ENCODE measurements around the gene MLH1. TPM values are rescaled to one million over a fixed set of nuclear protein-coding genes. Genes with fewer than 3 reads are reported as not detected.
"Not testable (repeated sequence)": the region's sequence is repeated elsewhere in the genome, so short reads cannot be mapped to it uniquely, and the experiment has no call there.

The MLH1 gene
- total and polyA plus RNA-seq, 12 donors = 17.2 to 111 (median 33.3) TPM

GRCh38 chr3:37040231-37040630 lies 46.9 kb downstream of the MLH1 start:
- WGBS, 4 donors = 79 to 92% (median 83%) methylated on average over 1 of the region's 1 CpG
- intact Hi-C loops (cut with DNase I) = no loop called here
- no peak for DNase-seq
- Histone ChIP-seq H3K36me3 (replicated peaks in 1 of 2) (peaks cover 0 to 13% of the 10 kb centered on the region in 2 donors), H3K27me3 (no peaks in the 10 kb centered on the region), H3K27ac (no peak overlapping the region), H3K4me3 (no peak overlapping the region), H3K9me3 (replicated peaks in 1 of 3) (no peaks in the 10 kb centered on the region), H3K4me1 (replicated peaks in 1 of 2) (no peaks in the 10 kb centered on the region)
- TF ChIP-seq POLR2A (IDR thresholded peaks at IDR 0.05) (no peak), CTCF (IDR thresholded peaks at IDR 0.05) (no peak)

- Histone ChIP-seq H3K9me3 (replicated peaks in 1 of 3) (no peaks in the 10 kb centered on the region), H3K27ac (no peak overlapping the region), H3K36me3 (replicated peaks in 1 of 2) (peaks cover 0 to 13% of the 10 kb centered on the region in 2 donors), H3K4me3 (no peak overlapping the region), H3K4me1 (replicated peaks in 1 of 2) (no peaks in the 10 kb centered on the region), H3K27me3 (no peaks in the 10 kb centered on the region)
- TF ChIP-seq CTCF (IDR thresholded peaks at IDR 0.05) (no peak), POLR2A (IDR thresholded peaks at IDR 0.05) (no peak)
- 62 to 88% (median 71%) methylated on average over 1 of the region's 1 CpG for WGBS, 4 donors
- intact Hi-C loops (cut with DNase I) = no loop called here
- no peak for DNase-seq
Measured at GRCh38 chr3:37041546-37042195, 48.4 kb downstream of the MLH1 start.

GRCh38 chr3:37042712-37043111 lies 49.4 kb downstream of the MLH1 start:
- intact Hi-C loops (cut with DNase I); H3K27me3 ChIP-seq; H3K4me3 ChIP-seq; H3K9me3 ChIP-seq (replicated peaks in 1 of 3); DNase-seq; H3K4me1 ChIP-seq (replicated peaks in 1 of 2); H3K27ac ChIP-seq: not testable (repeated sequence)
- WGBS, 4 donors = 56 to 74% (median 71%) methylated on average over 3 of the region's 3 CpGs
- peaks cover 0 to 23% of the 10 kb centered on the region in 2 donors for H3K36me3 ChIP-seq (replicated peaks in 1 of 2)

- no peaks in the 10 kb centered on the region for H3K9me3 ChIP-seq (replicated peaks in 1 of 3)
- intact Hi-C loops (cut with DNase I) = no loop called here
- H3K27ac ChIP-seq = no peak overlapping the region
- WGBS, 4 donors = 94 to 100% (median 98%) methylated on average over 1 of the region's 1 CpG
- DNase-seq = peak in 1 of 7 donors; percentile 16
- TF ChIP-seq POLR2A (IDR thresholded peaks at IDR 0.05) = no peak
- TF ChIP-seq CTCF (IDR thresholded peaks at IDR 0.05) = no peak
- peaks cover 0 to 78% of the 10 kb centered on the region in 2 donors for H3K36me3 ChIP-seq (replicated peaks in 1 of 2)
- H3K27me3 ChIP-seq = no peaks in the 10 kb centered on the region
- no peak overlapping the region for H3K4me3 ChIP-seq
- H3K4me1 ChIP-seq (replicated peaks in 1 of 2) = peaks cover 25% of the 10 kb centered on the region in 2 donors
Measured at GRCh38 chr3:37050282-37050681, 57.0 kb downstream of the MLH1 start.

GRCh38 chr3:37052860-37053259 lies 59.5 kb downstream of the MLH1 start:
- peaks cover 25% of the 10 kb centered on the region in 2 donors for H3K4me1 ChIP-seq (replicated peaks in 1 of 2)
- no peaks in the 10 kb centered on the region for H3K9me3 ChIP-seq (replicated peaks in 1 of 3)
- no peaks in the 10 kb centered on the region for H3K27me3 ChIP-seq
- TF ChIP-seq POLR2A (IDR thresholded peaks at IDR 0.05) (no peak), CTCF (IDR thresholded peaks at IDR 0.05) (no peak)
- intact Hi-C loops (cut with DNase I) = no loop called here
- H3K36me3 ChIP-seq (replicated peaks in 1 of 2) = peaks cover 0 to 84% of the 10 kb centered on the region in 2 donors
- peak overlapping the region in 2 of 5 donors; percentile 52 to 78 for H3K27ac ChIP-seq
- no peak overlapping the region for H3K4me3 ChIP-seq
- DNase-seq = no peak
